K562 (cell line): Measurements from ENCODE around the gene FAM131C. TPM values are rescaled to one million over a fixed set of nuclear protein-coding genes. Genes with fewer than 3 reads are reported as not detected.

Experiments used
- CCNT2 ChIP-seq: IDR thresholded peaks from 2 replicates; pipeline ENCODE4 v1.6.1; 2011; ENCODE audit warnings: borderline replicate concordance, low read depth, mild to moderate bottlenecking, moderate library complexity, mixed read lengths, low read length; ENCODE audit not compliant: insufficient read length; ENCODE audit errors: extremely low read depth
- HMG20B ChIP-seq: fragments of 250-450 bp; sonication (Bioruptor Pico); IDR thresholded peaks from 2 replicates; pipeline ENCODE4 v1.5.0; 2021; ENCODE audit warnings: mild to moderate bottlenecking
- KLF10 ChIP-seq: fragments of 250-450 bp; sonication (Bioruptor Pico); IDR thresholded peaks from 2 replicates; pipeline ENCODE4 v1.6.1; 2021; ENCODE audit warnings: matching md5 sums
- MED1 ChIP-seq: sonication (generic); formaldehyde crosslinking; IDR thresholded peaks from 2 replicates; pipeline ENCODE4 v1.8.1; 2023; ENCODE audit warnings: missing genetic modification reagents, borderline replicate concordance
- PHB ChIP-seq: fragments of 250-450 bp; sonication (Bioruptor Pico); IDR thresholded peaks from 2 replicates; pipeline ENCODE4 v1.5.0; 2021
- PHB2 ChIP-seq: fragments of 450-650 bp; IDR thresholded peaks from 2 replicates; pipeline ENCODE4 v1.6.1; 2017; ENCODE audit warnings: low read depth
- POLR2H ChIP-seq: IDR thresholded peaks from 2 replicates; pipeline ENCODE4 v1.6.1; 2016; ENCODE audit warnings: missing genetic modification characterization, low read depth, mild to moderate bottlenecking, control low read depth, missing compliant biosample characterization, moderate library complexity
- PRPF4 ChIP-seq: fragments of 200-400 bp; formaldehyde crosslinking; IDR thresholded peaks from one replicate; pipeline ENCODE4 v1.6.1; 2017; ENCODE audit warnings: low read length, low read depth, mild to moderate bottlenecking; ENCODE audit not compliant: insufficient read depth, poor library complexity, severe bottlenecking
- RREB1 ChIP-seq: fragments of 250-450 bp; sonication (Bioruptor Pico); IDR thresholded peaks from 2 replicates; pipeline ENCODE4 v1.4.0; 2020
- ZC3H4 ChIP-seq: sonication (generic); formaldehyde crosslinking; IDR thresholded peaks from 2 replicates; pipeline ENCODE4 v1.9.0; 2021; ENCODE audit warnings: missing genetic modification reagents, borderline replicate concordance
- ZNF197 ChIP-seq: fragments of 200-800 bp; sonication (Bioruptor generic); IDR thresholded peaks from 2 replicates; pipeline ENCODE4 v1.6.1; 2016; ENCODE audit warnings: low read depth, missing genetic modification characterization, missing compliant biosample characterization
- ZNF277 ChIP-seq: fragments of 250-450 bp; sonication (Bioruptor Pico); IDR thresholded peaks from 2 replicates; pipeline ENCODE4 v1.8.0; 2022; ENCODE audit warnings: inconsistent platforms, mild to moderate bottlenecking, moderate library complexity, borderline replicate concordance
- ZNF347 ChIP-seq: fragments of 450-650 bp; formaldehyde crosslinking; IDR thresholded peaks from 2 replicates; pipeline ENCODE4 v1.4.0; 2020; ENCODE audit warnings: low read depth, mild to moderate bottlenecking, moderate library complexity
- ZNF436 ChIP-seq: fragments of 250-450, 450-650 bp; sonication (Bioruptor Pico); formaldehyde crosslinking; IDR thresholded peaks from 2 replicates; pipeline ENCODE4 v1.7.0; 2020; ENCODE audit warnings: mild to moderate bottlenecking
- polyA plus RNA-seq, 8 experiments: library from polyadenylated mRNA; depleted of rRNA in 4 of 8; stranded (reverse) in 5 of 8; unstranded in 3 of 8; fragments of >200 nt; fragmentation: Nextera tagmentation in 2 of 8; fragmentation: Illumina TruSeq in 1 of 8; extraction: Ambion mirVana in 2 of 8; extraction: Trizol in 1 of 8; gene quantifications; 2 replicates each; pipeline versions ENCODE4 v1.2.1 to v1.2.3, GENCODE V29; 2011 to 2014; ENCODE audit warnings: inconsistent platforms in 1 of 8, missing spikeins in 1 of 8
- total RNA-seq, 7 experiments: library from RNA; depleted of rRNA in 6 of 7; stranded (reverse); fragments of >200 nt in 6 of 7; fragmentation: Illumina TruSeq in 2 of 7; extraction: Trizol in 2 of 7; gene quantifications; 2 replicates each; pipeline versions ENCODE4 v1.2.1 to v1.2.3, GENCODE V29; 2011 to 2021; ENCODE audit warnings: low replicate concordance in 1 of 7
- TF ChIP-seq, protein P1 (sequence below): sonication (generic); formaldehyde crosslinking; IDR thresholded peaks from 2 replicates; pipeline ENCODE4 v1.9.0; 2022; ENCODE audit warnings: mild to moderate bottlenecking, missing genetic modification reagents
- TF ChIP-seq, protein P2 (sequence below): fragments of 450-650 bp; formaldehyde crosslinking; IDR thresholded peaks from 2 replicates; pipeline ENCODE4 v1.4.0; 2022; ENCODE audit warnings: missing genetic modification characterization

FAM131C gene
- total and polyA plus RNA-seq, 9 of the 15 experiments (the other 6 are each of a cell fraction or from before 2014, with no cell fraction given): 0.10 to 0.29 (median 0.16) TPM; not detected in 6

DNA sequence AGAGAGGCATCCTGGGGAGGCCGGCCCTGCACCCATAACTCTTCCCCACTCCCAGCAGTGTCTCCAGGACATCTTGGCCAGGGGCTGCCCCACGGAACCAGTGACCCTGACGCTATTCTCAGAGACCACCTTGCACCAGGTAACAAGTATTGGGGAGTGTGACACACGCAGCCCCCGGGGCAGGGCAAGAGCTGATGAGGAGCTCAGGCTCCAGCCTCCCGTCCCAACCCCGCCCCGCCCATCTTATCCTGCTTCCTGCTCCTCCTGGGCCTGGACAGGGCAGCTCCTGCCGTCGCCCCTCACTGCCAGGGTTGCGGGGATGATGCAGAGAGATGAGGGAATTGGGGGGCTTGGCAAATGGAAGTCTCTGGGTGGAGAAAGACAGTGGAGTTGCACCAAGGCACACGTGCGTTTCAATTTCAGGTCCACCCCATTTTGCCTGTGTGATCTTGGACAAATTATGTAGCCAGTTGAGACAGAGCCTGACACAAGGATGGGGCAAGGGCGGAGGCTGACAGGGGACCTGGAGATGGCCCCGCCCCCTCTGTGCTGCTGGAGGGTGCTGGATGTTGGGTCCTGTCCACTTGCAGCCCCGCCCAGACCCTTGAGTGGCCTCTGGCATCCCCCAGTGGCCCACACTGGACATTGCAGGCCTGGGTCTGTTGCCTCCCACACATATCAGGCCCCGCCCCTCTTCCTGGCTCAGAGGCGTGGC, 40.9 kb downstream of the FAM131C start (continued):
- TF ChIP-seq ZNF197 (CRISPR knock-in tag) (no peak), ZNF277 (CRISPR knock-in tag) (no peak), PHB2 (no peak), POLR2H (tag) (no peak), PHB (CRISPR knock-in tag) (no peak), ZNF347 (no peak), RREB1 (CRISPR knock-in tag) (0 out of 2 replicates have a peak, but pooled peaks have one; percentile 83), PRPF4 (no peak), KLF10 (no peak), MED1 (no peak), HMG20B (CRISPR knock-in tag) (no peak), ZNF436 (no peak), ZC3H4 (CRISPR knock-in tag) (no peak), CCNT2 (no peak)
- TF ChIP-seq, protein P1, sequence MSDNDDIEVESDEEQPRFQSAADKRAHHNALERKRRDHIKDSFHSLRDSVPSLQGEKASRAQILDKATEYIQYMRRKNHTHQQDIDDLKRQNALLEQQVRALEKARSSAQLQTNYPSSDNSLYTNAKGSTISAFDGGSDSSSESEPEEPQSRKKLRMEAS (CRISPR knock-in tag): no peak; the same call in 1 of the 2 replicates
- TF ChIP-seq, protein P2, sequence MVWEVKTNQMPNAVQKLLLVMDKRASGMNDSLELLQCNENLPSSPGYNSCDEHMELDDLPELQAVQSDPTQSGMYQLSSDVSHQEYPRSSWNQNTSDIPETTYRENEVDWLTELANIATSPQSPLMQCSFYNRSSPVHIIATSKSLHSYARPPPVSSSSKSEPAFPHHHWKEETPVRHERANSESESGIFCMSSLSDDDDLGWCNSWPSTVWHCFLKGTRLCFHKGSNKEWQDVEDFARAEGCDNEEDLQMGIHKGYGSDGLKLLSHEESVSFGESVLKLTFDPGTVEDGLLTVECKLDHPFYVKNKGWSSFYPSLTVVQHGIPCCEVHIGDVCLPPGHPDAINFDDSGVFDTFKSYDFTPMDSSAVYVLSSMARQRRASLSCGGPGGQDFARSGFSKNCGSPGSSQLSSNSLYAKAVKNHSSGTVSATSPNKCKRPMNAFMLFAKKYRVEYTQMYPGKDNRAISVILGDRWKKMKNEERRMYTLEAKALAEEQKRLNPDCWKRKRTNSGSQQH (CRISPR knock-in tag): no peak
